Skeletal muscle satellite cell (primary cell): Measurements from ENCODE around the gene TSPO2.

ENCODE experiments used
- H3K27me3 ChIP-seq: 2 replicates; pipeline ENCODE4 v1.7.0; 2013; ENCODE audit warnings: low read length; ENCODE audit not compliant: control insufficient read depth, insufficient read depth
- H3K36me3 ChIP-seq: 2 replicates; pipeline ENCODE4 v1.7.0; 2013; ENCODE audit warnings: mild to moderate bottlenecking, control low read depth, low read length; ENCODE audit not compliant: insufficient read depth
- H3K4me1 ChIP-seq: 2 replicates; pipeline ENCODE4 v1.7.0; 2013; ENCODE audit warnings: low read length; ENCODE audit not compliant: control insufficient read depth, insufficient read depth
- H3K4me2 ChIP-seq: 2 replicates; pipeline ENCODE4 v1.7.0; 2013; ENCODE audit warnings: mild to moderate bottlenecking, low read length
- H3K4me3 ChIP-seq: 2 replicates; pipeline ENCODE4 v1.7.0; 2013; ENCODE audit warnings: low read length
- H3K9ac ChIP-seq: 2 replicates; pipeline ENCODE4 v1.7.0; 2013; ENCODE audit warnings: mild to moderate bottlenecking, low read depth, low read length, moderate library complexity
- H3K9me3 ChIP-seq: replicated peaks from 2 replicates; pipeline ENCODE4 v1.7.0; 2013; ENCODE audit warnings: mild to moderate bottlenecking, control low read depth, low read length

The TSPO2 gene

GRCh38 chr6:41054511-41054910, 12.2 kb downstream of the TSPO2 start:
- Histone ChIP-seq H3K36me3 (no peaks in the 10 kb centered on the region), H3K4me3 (no peak overlapping the region), H3K4me1 (no peaks in the 10 kb centered on the region), H3K4me2 (no peak overlapping the region), H3K27me3 (peaks cover 5% of the 10 kb centered on the region), H3K9me3 (no peaks in the 10 kb centered on the region), H3K9ac (no peak overlapping the region)

DNA sequence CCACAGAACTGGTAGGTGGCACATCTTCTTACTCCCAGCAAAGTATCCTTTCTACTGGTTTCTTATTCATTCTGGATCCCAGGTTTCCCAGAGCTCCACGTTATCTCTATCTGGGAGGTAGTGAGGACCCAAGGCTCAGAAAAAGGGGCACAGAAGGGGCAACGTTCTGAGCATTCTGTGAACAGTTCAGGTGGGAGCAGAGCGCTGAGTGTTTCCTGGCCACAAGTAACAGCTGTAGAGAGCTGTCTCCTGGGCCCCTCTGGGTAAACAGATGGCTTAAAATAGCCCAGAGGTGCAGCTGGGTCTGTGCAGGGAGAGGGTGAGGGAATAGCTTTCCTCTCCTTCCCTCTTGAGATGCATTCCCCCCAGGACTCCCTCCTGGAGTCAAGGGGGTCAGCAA, 12.9 kb downstream of the TSPO2 start:
- H3K4me3 ChIP-seq, result no peak overlapping the region
- no peaks in the 10 kb centered on the region for H3K9me3 ChIP-seq
- no peaks in the 10 kb centered on the region for H3K4me1 ChIP-seq
- H3K9ac ChIP-seq, result no peak overlapping the region
- H3K27me3 ChIP-seq, result peaks cover 5% of the 10 kb centered on the region
- H3K36me3 ChIP-seq, result no peaks in the 10 kb centered on the region
- no peak overlapping the region for H3K4me2 ChIP-seq

DNA sequence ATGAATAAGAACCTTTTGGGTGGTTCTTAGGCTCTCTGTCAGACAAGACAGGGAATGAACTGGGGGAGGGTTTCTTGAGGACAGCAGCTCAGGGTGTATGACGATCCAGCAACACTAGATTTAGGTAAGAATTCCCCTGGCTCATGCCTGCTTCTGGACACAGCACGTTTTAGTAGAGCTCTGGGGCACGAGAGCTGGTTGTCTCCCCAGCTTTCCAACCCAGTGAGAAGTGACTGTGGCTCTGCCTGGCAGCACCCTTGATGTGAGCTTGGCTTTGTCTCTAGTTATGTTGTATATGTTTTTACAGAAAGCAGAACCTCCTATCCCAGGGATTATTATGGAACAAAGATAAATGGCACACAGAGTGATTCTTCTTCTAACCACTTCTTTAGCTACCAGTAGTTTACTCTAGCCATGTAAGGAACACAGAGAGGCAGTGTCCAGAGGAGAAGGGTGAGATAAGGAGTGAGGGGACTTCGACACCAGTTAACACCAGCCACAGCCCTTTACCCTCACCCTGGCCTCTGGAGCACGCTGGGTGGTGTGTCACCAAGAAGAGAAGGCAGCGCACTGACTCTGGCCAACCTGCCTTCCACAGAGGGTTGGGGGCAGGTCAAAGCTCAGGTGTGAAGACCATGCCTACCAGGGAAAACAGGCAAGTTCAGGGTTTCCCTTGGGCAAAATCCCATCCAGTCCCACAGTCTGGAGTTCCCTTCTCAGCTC, 14.7 kb downstream of the TSPO2 start:
- H3K4me1 ChIP-seq, result no peaks in the 10 kb centered on the region
- H3K4me3 ChIP-seq, result no peak overlapping the region
- H3K9me3 ChIP-seq, result no peaks in the 10 kb centered on the region
- peaks cover 5% of the 10 kb centered on the region for H3K27me3 ChIP-seq
- H3K4me2 ChIP-seq, result no peak overlapping the region
- no peak overlapping the region for H3K9ac ChIP-seq
- no peaks in the 10 kb centered on the region for H3K36me3 ChIP-seq

DNA sequence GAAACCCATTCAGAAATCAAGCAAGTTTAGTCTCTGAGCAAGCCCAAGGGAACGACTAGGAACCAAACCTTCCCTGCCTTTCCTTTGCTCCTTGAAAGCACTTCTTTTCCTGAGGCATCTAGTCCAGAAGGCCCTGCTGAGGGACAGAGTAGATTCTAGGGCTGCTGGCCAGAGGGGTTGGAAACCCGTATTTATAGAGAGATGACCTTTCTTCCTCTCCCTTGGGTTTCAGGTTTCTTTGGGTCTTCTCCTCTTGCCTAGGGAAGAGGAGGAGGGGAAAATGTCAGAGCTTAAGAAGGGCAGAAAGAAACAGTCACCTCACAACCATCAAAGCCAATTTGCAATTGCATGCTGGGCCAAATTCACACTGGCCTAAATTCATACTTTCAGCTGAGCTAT, 16.5 kb downstream of the TSPO2 start:
- Histone ChIP-seq H3K27me3 (peaks cover 5% of the 10 kb centered on the region), H3K4me1 (no peaks in the 10 kb centered on the region), H3K4me3 (no peak overlapping the region), H3K9me3 (no peaks in the 10 kb centered on the region), H3K9ac (no peak overlapping the region), H3K4me2 (no peak overlapping the region), H3K36me3 (no peaks in the 10 kb centered on the region)

DNA sequence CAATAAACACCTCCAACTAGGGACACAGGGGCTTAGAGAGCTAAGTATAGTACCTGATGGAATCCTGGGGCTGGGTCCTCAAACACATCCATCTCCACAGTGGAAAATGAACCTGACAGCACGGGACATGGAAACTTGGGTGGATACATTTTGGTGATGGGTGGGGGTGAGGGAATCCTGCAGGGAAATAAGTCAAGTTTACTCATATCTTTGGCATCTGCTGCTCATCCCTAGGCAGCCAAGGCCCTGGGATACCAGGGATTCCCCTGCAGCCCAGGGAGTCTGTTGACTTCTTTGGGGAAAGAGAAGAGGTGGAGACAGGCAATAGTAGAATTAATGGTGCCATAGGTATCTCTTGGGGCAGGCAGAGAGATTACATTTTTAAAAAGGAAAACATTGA, 17.3 kb downstream of the TSPO2 start:
- Histone ChIP-seq H3K9ac (no peak overlapping the region), H3K27me3 (no peaks in the 10 kb centered on the region), H3K36me3 (no peaks in the 10 kb centered on the region), H3K4me3 (no peak overlapping the region), H3K4me2 (no peak overlapping the region), H3K4me1 (no peaks in the 10 kb centered on the region), H3K9me3 (no peaks in the 10 kb centered on the region)

GRCh38 chr6:41061196-41061726, 19.0 kb downstream of the TSPO2 start:
- H3K36me3 ChIP-seq, result peaks cover 4% of the 10 kb centered on the region

DNA sequence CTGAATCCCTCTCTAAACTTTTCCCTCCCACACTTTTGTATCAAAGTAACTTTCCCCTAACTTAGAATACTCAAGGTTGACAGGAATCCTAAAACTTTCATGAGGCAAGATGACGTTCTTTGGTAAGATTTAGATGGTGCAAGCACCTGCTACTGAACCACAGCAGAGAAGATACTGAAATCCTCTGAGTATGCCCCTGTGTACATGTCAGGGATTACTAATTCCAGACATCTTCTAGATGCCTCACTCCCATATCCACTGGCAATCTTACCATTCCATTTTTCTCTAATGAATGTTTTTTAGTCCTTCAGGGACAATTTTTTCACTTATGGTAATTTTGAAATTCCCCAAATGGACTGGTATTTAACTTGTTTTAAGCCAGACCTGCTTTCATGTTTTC, 19.8 kb downstream of the TSPO2 start:
- Histone ChIP-seq H3K4me2 (no peak overlapping the region), H3K27me3 (no peaks in the 10 kb centered on the region), H3K9ac (no peak overlapping the region), H3K4me3 (no peak overlapping the region), H3K4me1 (no peaks in the 10 kb centered on the region), H3K36me3 (peaks cover 4% of the 10 kb centered on the region), H3K9me3 (no peaks in the 10 kb centered on the region)

More at GRCh38 chr6:41061196-41061726, 19.0 kb downstream of the TSPO2 start:
- no peaks in the 10 kb centered on the region for H3K27me3 ChIP-seq
- H3K9ac ChIP-seq, result no peak overlapping the region
- no peak overlapping the region for H3K4me2 ChIP-seq
- H3K4me3 ChIP-seq, result no peak overlapping the region
- H3K9me3 ChIP-seq, result no peaks in the 10 kb centered on the region
- no peaks in the 10 kb centered on the region for H3K4me1 ChIP-seq

GRCh38 chr6:41063884-41064285, 21.6 kb downstream of the TSPO2 start:
- Histone ChIP-seq H3K4me2 (no peak overlapping the region), H3K36me3 (peaks cover 4% of the 10 kb centered on the region), H3K4me3 (no peak overlapping the region), H3K4me1 (no peaks in the 10 kb centered on the region), H3K9ac (no peak overlapping the region), H3K27me3 (no peaks in the 10 kb centered on the region), H3K9me3 (no peaks in the 10 kb centered on the region)

DNA sequence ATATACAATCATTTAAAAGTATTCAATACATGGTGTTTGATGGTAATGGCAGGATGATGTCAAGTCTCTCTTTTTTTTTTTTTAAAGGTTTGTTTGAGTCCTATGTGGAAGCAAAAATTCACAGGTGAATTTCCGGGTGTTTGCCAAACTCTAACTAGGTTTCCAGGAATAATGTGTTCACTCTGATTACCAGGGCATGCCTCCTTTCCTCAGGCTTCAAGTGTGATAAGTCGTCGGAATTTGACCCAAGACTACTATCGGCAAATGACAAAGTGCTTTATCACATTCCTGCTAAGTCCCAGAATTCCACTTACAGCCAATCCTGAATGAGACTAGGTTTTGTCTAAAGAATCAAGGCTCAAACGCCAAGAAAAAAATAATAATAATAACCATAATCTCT, 22.6 kb downstream of the TSPO2 start:
- Histone ChIP-seq H3K4me2 (no peak overlapping the region), H3K4me3 (no peak overlapping the region), H3K4me1 (no peaks in the 10 kb centered on the region), H3K9ac (no peak overlapping the region), H3K9me3 (no peaks in the 10 kb centered on the region), H3K36me3 (peaks cover 4% of the 10 kb centered on the region), H3K27me3 (no peaks in the 10 kb centered on the region)

- no peak overlapping the region for H3K4me2 ChIP-seq
- H3K36me3 ChIP-seq, result peaks cover 4% of the 10 kb centered on the region
These were observed 23.3 kb downstream of the TSPO2 start for GRCh38 chr6:41065550-41066026.

DNA sequence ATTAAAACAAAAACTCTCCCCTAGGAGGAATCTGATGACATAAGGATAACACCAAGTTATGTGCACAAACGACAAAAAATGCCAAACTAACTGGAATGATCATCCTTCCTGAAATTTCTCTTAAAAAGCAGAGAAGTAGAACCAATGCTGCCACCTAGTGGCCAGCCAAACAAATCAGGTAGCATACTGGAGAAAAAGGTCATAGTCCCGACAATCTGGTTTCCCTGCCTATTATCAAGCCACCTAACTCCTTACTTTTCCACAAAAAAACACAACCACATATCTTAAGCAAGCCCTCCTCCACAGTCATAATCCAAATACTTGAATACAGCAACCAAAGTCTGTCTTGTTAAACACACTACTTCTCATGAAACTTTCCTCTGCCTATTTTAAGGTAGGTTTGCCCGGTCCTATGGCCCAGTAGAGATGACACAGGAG, 24.6 kb downstream of the TSPO2 start:
- Histone ChIP-seq H3K9me3 (no peaks in the 10 kb centered on the region), H3K4me3 (no peak overlapping the region), H3K4me1 (peaks cover 4% of the 10 kb centered on the region), H3K27me3 (no peaks in the 10 kb centered on the region), H3K9ac (no peak overlapping the region), H3K36me3 (peaks cover 4% of the 10 kb centered on the region), H3K4me2 (no peak overlapping the region)

More at GRCh38 chr6:41065550-41066026, 23.3 kb downstream of the TSPO2 start:
- Histone ChIP-seq H3K27me3 (no peaks in the 10 kb centered on the region), H3K9ac (no peak overlapping the region), H3K4me3 (no peak overlapping the region), H3K4me1 (peaks cover 2% of the 10 kb centered on the region), H3K9me3 (no peaks in the 10 kb centered on the region)

DNA sequence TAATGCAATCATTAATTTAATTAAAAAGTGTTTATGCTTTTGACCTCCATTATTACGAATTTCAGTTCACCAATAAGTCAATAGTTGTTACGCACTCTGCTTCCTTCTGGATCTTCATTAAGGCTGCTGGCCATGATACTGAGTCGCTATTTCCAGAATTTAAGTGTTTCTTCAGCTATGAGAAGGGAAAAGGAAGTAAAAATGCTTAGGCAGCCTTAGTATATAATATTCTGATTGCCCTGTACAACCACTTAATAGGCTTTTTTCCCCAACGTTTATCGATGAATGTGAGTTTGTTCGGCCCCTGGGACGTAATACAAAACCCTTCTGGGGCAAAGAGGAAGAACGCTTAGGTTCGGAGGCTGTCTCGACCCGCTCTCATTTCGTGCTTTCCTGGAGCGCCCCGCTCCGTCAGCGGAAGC, 29.2 kb downstream of the TSPO2 start:
- no peaks in the 10 kb centered on the region for H3K27me3 ChIP-seq
- no peaks in the 10 kb centered on the region for H3K36me3 ChIP-seq
- peak overlapping the region; percentile 93 for H3K9ac ChIP-seq
- H3K4me1 ChIP-seq, result peaks cover 22% of the 10 kb centered on the region
- H3K9me3 ChIP-seq, result no peaks in the 10 kb centered on the region
- H3K4me2 ChIP-seq, result peak overlapping the region; percentile 97
- peak overlapping the region; percentile 85 for H3K4me3 ChIP-seq
